Glomerular endothelial cell (primary cell): ENCODE data around the gene GUCY1A1. TPM values are rescaled to one million over a fixed set of nuclear protein-coding genes. Genes with fewer than 3 reads are reported as not detected.

Experiments
- DNase-seq: peaks from one replicate; pipeline ENCODE4 v3.0.0-alpha.2; 2011; ENCODE audit warnings: low read depth, low spot score; ENCODE audit errors: extremely low read depth
- total RNA-seq: library from RNA; depleted of rRNA; stranded (reverse); fragments of >200 nt; gene quantifications from 2 replicates; pipeline ENCODE4 v1.2.3, GENCODE V29; 2015

GUCY1A1 gene
- total RNA-seq, 1 donor from 2014 or later, result 0.70 TPM

DNA sequence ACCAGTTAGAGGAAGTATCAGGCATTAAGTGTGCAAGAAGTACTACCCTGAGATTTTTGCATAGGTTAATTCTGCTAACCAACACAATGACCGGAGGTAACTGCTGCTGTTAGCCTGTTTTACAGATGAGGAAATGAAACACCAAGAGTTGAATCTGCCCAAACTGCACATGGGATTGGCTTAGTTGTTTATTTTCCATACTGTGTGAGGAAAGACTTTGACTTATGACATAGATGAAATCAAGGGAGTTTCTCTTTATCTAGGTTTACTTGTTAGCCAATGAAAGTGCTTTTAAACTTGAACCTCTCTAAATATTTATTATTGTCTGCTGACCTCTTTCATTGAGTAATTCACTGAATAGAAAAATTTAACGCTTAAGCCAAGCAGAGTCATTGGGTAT is 102.4 kb downstream of the GUCY1A1 start:
- DNase-seq, result no peak

- DNase-seq, result no peak
Observed at GRCh38 chr4:155772459-155773195, 106.0 kb downstream of the GUCY1A1 start.

DNA sequence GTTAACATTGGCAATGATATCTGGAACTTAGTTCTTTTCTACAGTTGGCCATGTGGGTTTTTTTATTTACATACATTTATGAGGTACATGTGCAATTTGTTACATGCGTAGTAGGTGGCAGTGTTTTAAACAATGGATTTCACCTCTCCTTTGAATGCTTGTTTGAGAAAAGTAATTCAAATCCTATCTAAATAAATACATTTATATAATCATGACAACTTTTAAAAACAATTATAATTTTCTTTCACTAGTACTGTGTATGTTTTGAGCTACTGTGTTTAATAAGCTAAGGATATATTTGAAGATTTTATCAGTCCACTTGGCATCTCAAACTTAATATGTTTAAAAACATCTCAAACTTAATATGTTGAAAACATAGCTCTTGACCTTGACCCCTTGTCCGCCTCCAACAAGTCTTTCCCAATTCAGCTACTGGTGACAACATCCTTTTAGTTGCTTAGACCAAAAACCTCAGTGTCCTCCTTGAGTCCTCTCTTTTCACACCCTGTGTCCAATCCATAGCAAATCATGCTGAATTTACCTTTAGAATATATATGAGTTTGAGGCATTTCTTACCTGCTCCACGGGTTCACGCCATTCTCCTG is 106.7 kb downstream of the GUCY1A1 start:
- DNase-seq, result no peak

DNA sequence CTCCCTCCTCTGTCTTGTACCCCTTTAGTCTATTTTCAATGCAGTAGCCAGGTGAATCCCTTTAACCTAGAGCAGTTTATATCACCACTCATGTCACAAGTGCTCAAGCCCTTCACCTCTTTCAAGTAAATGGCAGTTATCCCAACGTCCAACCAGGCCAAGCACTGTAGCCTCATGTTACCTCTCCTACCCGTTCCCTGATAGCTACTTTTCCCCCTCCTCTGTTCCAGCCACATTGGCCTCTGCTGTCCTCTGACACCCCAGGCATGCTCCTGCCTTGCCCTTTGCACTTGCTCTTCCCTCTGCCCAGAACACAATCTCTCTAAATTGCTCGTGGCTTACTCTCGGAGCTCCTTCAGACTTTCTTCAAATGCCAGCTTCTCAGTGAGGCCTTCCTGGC is 107.4 kb downstream of the GUCY1A1 start:
- DNase-seq, result no peak

DNA sequence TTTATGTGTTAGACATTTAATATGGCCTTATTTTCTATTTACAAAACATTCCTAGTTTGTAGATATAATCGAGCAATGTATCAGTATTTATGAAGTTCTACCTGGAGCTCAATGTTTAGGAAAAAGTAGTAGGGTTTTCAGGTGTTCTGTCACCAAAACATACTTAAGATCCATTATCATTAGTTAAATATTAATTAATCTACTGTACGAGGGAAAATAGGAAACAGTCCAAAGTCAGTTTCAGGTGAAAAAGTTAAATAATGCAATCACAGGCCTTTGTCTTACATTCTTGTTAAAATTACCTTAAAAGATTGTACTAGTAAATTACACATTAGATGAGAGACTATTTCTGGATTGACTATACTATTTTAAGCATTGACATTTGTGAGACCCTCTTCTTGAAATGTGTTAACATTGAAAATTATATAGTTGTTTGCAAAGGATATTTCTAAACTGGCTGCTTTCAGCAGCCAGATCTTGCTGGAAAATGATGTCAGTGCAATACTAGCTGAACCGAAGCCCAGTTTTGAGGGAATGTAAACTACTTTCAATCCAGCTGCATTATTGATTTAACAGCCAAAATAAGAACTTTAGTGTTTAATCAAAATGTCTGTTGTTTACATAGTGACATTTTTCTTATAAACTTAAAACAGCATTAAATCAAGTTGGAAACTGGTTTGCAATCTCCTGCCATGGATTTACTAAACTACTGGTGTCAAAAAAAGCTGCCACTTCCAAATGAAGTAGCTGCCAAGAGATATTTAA is 111.5 kb downstream of the GUCY1A1 start:
- DNase-seq, result no peak

DNA sequence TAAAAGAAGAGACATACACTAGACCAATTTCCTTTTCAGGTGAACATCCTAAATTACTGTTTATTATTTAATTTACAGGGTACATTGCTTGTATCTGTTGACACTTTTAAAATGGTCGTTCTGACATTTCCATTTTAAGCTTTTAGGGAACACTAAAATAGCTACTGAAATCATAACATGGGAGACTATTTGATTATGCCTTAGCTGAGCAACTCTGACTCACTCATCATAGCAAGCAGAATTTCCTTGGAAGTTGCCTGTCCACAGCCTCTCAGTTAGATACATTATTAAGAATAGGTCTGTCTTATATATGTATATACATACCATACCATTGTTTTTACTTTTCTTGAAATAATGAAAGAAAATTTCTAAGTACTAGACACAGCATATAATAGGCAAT is 114.1 kb downstream of the GUCY1A1 start:
- no peak for DNase-seq

- no peak for DNase-seq
Observed at GRCh38 chr4:155781249-155781831, 114.7 kb downstream of the GUCY1A1 start.

Other genes starting within 250 kb of the GUCY1A1 start
- 0.39 and 2.0 TPM in 2 replicates for gene GUCY1B1, start 92.2 kb downstream of the GUCY1A1 start, total RNA-seq
- not detected in 2 replicates for gene ASIC5, start 199.4 kb downstream of the GUCY1A1 start, total RNA-seq
- not detected in 2 replicates for gene TDO2, start 236.8 kb downstream of the GUCY1A1 start, total RNA-seq